Activated CD4-positive, alpha-beta T cell treated with anti-CD3 and anti-CD28 coated beads for 1 hour (primary cell): ENCODE measurements around the gene ASAP2.

Experiments
- DNase-seq: peaks from one replicate; pipeline ENCODE4 v3.0.0-alpha.2; 2020

Gene ASAP2

DNA sequence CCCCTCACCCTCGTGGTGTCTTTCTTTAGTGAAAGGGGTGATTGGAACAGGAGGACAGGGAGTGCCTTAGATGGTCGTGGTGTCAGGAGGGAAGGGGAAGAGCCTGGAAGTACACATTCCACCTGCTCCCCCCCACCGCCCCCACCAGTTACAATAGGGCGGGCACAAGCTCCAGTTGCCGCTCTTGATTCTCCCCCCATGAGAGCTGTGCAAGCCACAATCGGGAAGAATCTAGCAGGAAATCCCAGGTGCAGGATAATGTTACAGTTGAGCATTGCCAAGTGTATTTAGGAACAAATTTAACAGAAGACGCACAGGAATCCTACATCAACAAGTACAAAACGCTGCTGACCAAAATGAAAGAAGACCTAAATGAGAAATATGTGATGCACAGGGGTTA, 73.6 kb downstream of the ASAP2 start:
- no peak for DNase-seq

DNA sequence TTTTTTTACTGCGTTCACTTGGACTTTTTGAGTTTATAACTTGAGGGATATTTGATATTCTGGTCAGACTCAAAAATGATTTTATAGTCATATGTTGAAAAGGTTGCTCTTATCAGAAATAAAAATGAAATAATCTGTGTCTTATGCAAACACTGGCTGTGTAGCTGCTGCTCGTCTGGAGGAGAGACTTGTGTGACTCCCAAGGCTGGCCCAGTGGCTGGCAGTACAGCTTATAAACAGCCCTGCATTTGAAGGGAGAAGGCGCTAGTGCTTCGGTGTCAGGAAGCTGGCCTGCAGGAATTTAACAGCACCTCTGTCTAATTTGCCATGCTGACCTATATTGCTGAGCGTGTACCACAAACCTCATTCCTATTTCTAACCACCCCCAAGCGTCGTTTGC, 74.5 kb downstream of the ASAP2 start:
- no peak for DNase-seq

DNA sequence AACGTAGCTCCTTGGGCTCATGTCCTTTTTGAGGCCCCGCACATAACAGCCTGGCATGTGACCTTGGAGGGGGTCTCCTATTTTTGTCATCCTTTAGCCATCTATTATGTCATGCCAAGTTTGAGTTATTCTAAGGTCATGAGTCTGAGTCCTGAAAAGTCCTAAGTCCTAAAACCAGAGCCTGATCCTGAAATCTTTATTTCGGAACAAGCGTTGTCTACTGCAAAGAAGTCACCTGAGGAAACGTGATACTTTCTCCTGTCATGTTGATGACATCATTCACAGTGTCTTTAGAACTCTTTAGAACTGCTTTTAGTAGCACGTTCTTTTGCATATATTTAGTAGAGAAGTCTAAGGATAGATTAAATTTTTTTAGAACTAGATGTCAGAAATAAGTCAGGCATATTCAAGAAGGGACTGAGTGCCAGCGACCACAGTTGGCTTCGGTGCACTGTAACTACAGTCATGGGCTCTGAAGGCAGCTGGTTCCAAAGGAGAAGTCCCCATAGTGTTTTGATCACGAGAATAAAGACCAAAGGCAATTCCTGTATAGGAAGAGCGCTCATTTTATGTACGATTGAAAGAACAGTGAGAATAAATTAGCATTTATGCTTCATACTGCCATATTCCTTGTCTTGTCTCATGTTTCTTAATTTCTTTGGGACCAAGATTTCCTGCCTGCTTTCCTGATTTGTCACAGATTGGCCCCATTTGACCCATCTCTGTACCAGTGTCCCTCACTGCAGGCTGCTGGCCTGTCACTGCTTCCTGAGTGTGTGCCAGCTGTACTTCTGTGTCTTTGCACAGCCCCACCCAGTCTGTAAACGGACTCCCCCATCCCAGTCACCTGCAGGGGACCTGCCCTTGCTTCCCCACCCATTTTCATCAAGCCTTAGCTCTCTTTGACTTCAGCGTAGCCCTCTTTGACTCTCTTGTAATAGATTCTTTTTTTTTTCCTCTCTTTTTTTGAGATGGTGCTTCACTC, 75.8 kb downstream of the ASAP2 start:
- DNase-seq: no peak

DNA sequence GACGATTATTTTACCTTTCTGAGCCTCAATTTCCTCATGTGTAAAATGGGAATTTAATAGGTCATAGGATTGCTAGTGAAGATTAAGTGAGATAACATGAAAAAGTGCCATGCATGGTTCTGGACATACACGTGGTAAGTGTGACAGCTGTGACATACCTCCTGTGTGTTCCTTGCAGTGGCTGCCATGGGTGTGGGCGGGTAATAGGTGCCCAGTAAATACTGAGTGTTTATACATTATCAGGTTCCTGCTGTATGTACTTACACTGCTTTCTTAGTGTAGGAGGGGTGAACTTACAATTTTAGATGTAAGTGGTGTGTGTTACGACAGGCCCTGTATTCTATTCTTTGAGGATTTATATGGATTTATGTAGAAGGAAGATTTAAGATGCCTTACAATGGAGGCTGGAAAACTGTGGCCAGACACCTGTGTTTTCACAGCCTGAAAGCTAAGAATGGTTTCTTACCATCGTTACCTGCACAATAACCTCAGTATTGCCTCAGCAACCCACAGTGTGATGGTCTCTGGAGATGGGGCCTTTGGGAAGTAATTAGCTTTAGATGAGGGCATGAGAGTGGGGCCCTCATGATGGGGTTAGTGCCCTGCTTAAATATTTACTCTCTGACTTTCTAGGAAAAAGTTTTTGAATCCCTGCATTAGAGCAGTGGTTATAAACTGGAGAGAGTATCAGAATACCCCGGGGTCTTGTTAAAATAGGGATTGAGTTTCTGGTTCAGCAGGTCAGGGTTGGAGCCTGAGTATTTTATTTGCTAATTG, 78.1 kb downstream of the ASAP2 start:
- no peak for DNase-seq

DNA sequence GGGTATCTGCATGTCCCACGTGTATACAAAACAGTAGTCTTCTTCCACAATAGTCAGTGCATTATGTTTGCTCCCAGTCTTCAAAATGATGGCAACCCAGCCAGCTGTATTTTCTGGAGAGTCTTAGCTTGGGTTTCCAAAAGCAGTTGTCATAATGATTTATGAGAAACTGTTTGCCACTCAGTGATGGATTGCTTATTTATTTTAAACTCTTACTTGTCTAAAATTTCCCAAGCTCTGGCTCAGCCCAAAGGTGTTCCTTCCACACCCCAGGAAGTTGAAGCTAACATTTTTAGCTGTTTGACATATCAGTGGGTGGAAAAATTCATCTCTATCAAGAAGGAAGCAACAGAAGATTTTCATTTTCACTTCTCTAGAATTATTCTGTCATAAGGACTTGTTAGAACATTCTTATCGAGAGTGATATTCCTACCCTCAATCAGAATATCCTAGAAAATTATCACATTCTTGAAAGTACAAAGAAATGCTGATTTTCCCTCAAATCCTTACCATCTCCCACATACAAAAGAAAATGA, 78.8 kb downstream of the ASAP2 start:
- no peak for DNase-seq

DNA sequence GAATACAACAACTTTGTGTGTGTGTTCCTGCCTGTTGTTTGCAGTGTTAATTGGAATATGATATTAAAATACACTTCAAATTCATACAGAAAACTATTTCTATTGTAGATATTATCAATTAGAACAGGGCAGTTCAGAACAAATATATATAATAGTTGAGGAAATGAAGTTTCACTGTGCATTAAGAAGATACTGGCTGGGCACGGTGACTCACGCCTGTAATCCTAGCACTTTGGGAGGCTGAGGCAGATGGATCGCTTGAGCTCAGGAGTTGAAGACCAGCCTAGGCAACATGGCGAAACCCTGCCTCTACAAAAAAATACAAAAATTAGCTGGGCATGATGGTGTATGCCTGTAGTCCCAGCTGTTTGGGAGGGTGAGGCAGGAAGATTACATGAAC, 79.3 kb downstream of the ASAP2 start:
- no peak for DNase-seq

DNA sequence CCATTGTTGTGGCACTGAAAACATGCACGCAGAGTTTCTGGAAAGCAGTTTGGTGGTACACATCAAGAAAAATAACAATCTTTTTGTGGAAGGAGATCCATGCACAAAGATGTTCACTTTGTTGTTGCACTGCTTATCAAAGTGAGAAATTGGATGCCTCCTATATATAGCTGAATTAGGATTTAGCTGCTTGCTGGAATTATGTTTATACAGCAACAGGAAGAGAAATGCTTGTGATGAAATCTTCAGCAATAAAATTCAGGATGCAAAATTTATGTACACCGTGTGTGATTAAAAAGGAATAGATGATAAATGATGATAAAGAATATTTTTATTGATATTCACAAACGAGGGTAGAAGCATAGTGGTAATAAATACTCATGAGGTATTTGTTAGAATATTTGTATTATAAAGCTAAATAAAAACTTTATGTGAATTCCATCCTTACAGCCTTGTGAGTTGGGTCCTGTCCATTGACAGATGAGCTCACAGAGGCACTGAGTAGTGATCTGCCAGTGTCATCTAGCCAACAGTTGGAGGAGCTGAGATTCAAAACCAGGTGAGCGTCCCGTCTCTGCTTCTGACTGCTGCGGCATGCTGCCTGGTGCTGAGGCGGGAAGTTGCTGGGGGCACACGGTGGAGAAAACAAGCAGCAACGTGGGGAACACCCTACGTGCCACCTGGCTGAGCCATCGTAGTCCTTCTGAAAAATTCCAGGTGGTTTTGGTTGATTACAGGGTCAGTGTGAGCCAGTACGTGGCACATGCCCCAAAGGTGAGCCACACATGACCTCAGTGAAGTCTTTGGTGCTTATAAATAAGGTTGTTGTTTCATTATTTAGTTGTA, 80.2 kb downstream of the ASAP2 start:
- DNase-seq: no peak

DNA sequence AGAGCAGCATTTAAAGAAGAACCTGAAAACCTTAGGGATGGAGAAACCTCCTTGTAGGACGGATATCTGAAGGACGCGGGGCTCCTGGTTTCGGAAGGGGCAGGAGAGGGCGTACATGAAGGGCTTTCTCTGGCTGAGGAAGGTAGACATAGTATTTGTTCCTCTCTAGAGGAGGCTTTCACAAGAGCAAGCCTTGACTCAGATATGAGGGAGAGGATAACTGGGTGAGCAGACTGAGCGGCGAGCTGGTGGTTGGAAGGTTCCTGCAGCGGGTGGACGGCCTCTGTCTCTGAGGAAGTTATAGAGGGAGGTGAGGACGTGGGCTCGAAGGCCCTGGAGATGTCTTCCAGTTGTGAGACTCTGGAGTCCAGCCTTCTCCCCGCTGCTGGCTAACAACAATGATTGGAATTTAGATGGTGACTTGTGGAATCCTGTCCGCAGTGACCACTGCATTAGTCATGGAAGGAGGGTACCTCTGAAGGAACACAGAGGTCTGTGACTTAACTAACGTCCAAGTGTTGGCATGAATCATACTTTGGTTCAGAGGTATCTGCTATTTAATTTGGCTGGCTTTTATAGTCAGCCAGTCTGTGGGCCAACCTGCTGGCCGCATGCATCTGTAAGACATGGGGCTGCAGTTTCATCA, 80.9 kb downstream of the ASAP2 start:
- DNase-seq: no peak

DNA sequence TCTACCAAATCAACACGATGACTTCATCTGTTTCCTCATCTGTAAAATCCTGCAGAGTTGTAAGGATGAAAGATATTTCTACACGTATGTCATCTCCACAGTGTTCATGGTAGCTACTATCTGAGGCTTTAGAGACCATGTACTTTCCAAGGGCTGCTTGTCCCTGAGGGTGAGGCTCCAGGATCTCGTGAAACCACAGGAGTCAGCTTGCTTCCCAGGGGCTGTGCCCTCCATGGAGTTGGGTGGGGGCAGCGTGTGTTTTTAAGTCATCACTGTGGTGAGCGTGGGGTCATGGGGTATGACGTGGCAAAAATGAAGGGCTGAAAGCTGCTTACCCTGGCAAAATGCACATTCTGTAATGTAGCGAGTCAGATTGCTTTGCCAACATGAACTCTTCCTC, 81.6 kb downstream of the ASAP2 start:
- DNase-seq: no peak

DNA sequence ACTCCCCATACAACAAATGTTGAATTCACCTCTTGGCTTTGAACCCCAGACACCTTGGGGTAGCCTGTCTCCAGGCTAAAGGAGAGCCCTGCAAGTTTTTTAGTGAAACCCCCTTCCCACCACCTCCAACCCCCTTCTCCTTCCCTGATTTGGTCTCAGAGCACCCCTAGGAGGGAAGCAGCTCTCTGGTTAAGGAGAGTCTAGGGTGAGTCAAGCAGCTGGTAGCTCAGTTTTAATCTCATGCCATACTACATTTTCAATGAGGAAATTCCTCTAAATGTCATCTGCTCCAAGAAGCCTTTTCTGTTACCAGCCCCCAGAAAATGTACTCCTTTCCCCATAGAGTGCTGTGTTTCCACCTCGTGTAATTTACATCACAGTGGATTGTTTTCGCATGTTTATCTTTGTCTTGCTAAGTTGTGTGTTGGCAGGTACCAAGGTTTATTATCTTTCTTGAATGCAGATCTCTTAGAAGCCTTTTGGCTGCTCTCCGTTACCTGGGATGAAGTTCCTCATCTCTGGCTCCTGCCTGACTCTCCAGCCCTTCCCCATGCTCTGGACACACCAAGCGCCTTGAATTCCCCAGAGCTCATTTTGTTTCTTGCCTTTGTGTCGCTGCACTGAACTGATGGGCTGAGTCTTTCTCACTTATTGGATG, 82.2 kb downstream of the ASAP2 start:
- DNase-seq: no peak

DNA sequence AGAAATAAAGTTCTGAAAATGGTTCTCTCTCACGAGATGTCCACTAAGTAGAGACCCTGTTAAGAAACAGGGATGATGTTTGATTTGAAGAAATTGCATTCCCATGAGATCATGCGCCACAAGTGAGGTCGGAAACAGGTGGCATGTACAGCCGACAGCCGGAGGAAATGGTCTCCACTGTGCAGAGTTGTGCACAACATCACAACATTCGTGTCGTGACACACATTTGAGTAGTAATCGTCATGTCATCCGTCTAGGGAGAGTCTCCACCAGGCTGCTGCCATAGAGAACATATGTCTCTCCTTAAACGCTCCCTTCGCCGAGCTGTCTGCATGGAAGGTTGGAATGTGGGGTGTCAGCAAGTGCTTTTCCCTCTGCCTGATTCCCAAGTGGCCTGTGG, 84.7 kb downstream of the ASAP2 start:
- no peak for DNase-seq

DNA sequence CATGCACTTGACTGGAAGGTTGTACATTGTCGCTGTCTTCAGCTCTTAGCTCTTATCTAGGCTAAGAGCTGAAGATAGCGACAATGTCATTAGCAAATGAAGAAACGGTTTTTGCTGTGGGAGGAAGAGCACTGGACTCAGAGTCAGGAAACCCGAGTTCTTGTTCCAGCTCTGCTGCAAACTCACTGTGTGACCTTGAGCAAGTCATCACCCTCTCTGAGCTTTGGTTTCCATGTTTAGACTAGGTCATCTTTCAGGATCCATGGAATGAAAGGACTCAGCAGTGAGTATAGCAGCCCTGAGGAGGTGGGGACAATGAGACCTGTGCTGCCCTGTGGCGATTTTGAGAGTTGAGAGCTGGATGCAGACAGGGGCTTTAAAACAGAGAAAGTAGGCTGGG, 85.3 kb downstream of the ASAP2 start:
- no peak for DNase-seq

DNA sequence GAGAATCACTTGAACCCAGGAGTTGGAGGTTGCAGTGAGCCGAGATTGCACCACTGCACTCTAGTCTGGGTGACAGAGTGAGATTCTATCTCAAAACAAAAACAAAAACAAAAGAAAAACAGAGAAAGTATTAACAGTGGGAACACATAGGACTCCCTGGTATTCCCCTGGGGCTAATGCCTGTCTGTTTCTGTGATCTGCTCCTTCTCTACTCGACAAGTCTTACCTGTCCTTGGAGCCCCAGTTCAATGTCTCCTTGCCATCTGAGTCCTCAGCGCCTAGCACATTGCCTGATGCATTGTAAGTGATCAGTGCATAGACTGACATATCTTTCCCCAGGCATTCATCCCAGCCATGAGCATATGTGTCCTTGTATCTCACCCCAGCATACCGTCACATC, 85.8 kb downstream of the ASAP2 start:
- no peak for DNase-seq

DNA sequence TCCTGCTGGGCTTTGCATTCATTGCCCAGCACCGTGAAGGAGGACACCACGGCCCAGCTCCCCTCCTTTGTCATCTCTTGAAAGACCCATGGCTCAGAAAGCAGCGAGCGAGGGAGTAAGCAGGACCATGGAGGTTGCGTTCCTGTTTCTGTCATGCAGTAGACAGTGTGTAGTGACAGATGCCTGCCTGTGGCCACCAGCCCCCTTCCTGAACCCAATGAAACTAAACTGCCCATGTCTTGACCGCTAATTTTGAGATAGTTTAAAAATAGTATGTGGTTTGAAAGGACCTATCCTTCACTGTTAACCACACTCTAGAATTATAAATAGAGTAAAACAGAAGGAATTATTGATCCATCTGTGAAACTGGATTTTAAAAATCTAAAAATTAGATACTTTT, 88.2 kb downstream of the ASAP2 start:
- DNase-seq: no peak

DNA sequence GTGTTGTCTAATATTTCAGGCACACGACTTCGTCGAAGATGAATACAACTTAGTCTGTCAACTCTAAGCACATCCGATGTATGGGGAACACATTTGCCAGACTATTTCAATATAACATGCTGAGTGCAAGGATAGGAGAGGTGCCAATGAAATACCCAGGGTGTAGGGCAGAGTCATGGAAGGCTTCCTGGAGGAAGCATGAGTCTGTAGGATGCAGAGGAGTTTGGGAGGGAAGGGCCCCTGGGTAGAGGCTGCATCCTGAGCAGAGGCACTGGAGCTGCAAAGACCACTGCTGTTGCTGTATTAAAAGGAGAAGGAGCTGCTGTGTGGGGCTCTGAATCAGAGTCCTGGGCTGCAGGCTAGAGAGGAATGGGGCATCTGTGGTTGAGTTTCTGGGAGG, 89.9 kb downstream of the ASAP2 start:
- DNase-seq: no peak

DNA sequence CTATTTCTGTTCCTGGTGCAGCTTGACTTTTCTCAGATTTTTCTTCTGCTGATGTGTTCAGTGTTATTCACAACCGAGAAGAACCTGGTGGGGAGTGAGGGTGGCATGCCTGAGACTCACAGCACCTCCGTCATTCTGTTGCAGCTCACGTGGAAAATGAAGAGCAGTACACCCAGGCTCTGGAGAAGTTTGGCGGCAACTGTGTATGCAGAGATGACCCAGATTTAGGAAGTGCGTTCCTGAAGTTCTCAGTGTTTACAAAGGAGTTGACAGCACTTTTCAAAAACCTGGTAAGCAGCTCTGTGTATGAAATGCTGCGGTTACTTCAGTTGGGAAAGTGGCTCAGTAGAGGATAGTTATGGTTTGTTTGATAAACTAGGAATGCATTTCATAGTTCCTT, 90.5 kb downstream of the ASAP2 start:
- DNase-seq: no peak

DNA sequence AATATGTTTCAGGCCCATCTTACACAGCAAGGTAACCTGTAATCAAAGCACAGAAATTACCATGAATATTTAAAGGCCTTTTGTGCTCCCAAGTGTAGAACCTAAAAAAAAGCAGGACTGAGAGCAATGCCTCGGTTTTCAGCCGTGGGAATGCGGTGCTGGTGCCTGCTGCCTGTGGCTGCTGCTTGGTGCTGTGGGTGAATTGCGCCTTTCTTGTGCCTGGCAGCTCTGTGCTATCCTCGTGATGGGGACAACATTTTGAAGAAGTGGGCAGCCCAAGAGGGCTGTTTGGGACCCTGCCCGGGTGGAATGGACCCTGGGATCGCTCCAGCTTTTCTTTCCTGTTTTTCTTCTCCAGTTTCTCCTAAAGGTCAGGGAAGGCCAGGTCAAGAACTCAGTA, 91.2 kb downstream of the ASAP2 start:
- DNase-seq: no peak

DNA sequence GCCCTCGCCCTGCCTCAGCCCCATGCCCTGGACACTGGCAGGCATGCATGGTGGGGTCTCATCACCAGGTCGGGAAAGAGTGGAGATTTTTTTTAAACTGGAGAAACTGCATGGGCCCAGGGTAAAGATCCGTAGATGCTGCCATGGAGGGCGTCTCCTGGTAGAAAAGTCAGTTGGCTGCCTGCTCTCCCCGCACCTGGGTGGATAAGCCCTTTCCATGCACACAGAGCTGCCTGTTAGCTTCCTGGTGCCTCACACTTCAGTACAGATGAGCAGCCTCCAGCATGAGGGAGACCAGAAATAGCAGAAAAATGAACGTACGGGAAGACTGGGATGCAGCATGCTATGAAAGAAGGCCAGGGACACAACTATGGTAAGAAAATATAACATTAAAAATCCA, 92.0 kb downstream of the ASAP2 start:
- DNase-seq: no peak

DNA sequence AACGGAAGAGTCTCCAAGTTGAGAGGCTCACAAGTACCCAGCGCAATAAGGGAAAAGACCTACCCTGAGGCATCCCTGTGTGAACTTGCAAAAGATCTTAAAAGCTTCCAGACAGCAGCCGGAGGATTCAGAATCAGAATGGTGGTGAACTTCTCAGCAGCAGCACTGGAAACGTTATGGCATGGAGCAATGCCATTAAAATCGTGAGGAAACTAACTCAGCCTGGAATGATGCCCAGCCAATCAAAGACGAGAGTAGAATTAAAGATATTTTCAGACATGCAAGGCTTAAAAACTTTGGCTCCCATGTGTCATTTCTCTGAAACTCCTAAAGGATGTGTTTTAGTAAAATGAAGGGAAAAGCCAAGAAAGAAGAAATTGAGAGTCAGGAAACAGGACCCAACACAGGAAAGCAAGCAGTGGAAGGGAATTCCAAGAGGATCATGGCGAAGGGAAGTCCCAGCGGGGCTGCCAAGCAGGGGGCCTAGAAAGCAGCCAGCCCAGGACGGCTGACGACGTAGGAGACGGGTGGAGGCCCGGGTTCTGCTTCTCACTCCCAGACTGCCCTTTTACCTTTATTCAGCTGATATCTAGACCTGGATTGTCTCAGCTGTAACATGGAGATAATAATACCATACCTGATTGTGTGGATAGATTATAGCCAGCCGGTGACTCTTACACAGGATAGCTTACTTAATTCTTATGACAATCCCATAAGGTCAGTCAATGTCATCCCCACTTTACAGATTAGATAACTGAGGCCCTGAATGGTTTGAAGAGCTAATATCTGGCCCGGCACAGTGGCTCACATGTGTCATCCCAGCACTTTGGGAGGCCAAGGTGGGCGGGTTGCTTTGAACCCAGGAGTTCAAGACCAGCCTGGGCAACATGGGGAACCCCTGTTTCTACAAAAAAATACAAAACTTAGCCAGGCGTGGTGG, 92.8 kb downstream of the ASAP2 start:
- no peak for DNase-seq

DNA sequence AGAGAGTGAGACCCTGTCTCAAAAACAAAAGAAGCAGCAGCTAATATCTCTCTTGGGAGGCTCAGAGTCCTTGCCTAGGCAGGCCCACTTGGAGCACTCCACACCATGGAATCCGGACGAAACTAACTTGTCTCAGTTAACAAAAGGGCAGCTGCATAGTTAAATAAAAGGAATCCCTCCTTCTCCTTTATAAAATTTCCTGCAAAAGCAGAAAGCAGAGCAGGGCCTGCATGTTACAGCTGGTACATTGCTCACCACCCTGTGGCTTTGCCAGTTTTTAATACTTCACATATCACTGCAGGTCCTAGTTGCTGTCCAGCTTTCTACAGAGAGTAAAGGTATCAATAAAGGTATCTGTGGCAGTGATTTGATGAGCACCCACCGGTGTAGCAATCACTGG, 93.6 kb downstream of the ASAP2 start:
- no peak for DNase-seq
